ENCODE data around the gene CRMP1. TPM values are rescaled to one million over a fixed set of nuclear protein-coding genes. Genes with fewer than 3 reads are reported as not detected.

CRMP1 gene
- total RNA-seq, 1 donor from 2014 or later, result 1.3 TPM

DNA sequence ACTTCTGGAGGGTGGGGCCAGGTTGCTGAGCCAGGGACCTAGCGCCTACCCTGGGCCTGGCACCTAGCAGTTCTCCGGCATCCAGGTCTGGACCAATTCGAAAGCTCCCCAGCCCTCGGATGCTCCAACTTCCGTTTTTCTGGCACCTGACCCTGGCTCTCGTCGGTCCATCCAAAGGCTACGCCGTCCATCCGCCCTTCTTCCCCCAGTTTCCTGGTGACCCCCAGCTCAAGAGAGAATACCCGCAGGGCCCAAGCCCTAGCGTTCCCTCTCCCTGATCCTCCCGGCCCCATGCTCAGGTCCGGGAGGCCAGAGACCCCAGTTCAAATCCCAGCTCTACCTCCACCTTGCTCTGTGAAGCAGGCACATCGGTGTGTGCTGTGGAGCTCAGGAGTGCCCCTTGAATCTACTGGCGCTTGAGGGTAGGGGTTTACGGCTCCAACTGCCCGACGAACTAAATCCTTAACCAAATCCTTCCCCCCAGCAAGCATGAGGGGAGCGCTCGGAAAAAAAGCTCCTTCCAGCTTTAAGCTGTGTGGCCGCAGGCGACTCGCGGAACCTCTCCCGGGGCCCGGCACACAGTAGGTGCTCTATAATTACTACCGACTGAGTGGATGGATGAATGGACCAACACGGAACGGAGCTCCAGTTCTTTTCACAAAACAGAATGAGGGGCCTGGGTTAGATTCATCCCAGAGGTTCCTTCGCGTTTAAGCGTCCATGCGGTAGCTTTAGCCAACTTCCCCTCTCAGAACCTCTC is 1.1 kb downstream of the CRMP1 start:
- intact Hi-C loops (cut with micrococcal nuclease), result no loop called here
- ATAC-seq, result no peak
- DNase-seq, result no peak

DNA sequence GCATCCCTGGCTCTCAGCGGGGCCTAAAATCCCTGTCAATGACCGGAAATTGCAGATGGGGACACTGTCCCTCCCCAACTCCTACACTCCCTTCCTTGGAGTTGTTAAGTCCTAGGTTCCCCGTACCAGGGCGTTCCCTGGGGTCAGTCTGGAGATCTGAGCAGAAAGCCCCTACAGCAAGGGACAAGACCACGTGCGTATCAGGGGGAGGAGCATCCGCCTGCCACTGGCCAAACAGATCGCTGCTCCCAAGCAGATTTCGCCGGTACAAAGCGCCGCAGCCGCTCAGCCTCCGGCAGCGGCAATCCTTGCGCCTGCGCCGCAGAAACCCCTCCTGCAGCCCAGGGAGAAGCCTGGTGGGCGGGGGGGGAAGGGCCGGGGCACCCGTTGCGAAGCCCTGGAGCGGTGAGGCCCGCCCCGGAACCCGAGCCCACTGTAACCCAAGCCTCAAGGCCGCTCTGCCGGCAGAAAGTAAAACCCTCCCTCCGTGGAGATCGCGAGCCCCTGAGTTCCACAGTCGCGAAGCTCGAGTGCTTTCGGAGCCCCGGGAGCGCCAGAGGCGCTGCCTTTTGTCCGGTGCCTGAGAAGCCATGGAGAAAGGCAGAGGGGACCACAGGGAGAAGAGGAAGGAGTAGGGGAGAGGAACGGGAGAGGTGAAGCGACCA is 2.7 kb downstream of the CRMP1 start:
- intact Hi-C loops (cut with micrococcal nuclease), result no loop called here
- ATAC-seq (peak; percentile 15), DNase-seq (peak; percentile 39)

DNA sequence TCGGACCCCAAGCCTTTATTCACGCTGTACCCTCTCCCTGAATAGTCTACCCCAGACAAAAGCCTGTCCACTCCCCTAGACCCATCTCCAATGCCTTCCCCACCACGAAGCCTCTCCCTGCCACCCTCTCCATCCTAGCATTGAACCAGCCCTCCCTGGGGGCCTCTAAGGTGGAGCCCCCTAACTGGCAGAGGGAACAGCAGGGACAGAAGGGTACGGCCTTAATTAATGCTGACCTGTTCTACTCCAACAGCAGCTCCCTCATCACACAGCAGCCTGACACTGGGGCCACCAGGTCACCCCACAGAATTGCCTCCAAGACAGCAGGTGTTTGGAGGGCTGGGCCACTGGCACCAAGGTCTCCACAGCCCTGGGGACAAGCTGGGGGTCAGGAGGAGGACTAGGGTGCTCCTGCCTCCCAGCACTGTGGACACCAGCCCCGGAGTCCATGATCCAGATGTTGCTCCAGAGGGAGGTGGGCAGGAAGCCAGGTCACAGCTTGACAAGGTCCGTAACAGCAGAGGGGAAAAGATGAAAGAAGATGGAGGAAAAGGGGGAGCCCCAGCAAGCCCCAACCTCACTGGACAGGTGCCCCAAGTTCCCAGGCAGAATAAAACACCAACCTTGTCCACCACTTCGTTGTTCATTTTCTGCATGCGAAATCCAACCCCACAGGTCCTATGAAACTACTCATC is 3.7 kb downstream of the CRMP1 start:
- intact Hi-C loops (cut with micrococcal nuclease), result no loop called here
- DNase-seq, result no peak
- ATAC-seq, result no peak

DNA sequence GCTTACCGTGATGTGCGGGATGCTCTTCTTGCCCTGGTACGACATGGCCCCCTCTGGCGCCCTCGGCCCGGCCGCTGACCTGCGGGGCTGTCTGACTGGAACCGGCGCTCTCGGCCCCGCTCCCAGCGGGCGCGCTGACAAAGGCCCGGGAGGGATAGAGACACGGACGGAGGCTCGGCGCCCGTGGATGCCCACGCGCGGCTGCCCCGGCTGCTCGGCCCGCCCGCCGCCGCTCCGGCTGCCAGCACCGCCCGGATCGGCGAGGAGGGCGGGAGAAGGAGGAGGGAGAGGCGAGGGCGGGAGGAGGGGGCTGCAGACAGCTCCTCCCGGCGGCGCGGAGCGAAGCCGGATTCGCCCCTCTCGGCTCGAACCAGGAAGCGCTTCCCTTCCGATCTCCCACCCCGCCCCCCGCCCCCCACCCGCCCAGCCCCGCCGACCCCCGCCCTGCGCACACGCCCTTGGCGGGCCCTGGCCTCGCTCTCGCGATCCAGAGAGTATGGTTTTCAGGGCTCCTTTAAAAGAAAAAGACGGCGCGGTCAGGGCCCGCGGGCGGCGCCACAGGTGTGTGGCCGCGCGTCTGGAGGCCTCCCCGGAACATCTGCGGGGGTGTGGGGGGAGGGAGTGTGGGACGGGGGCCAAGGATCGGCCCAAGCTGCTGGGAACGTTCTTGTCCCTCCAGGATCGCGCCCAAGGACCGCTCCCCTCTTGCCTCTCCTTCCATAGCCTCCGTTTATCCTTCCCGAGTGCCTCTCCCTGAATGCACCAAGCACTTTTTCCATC is 4.5 kb downstream of the CRMP1 start:
- DNase-seq (peak; percentile 40), ATAC-seq (peak; percentile 57)
- intact Hi-C loops (cut with micrococcal nuclease), result no loop called here

DNA sequence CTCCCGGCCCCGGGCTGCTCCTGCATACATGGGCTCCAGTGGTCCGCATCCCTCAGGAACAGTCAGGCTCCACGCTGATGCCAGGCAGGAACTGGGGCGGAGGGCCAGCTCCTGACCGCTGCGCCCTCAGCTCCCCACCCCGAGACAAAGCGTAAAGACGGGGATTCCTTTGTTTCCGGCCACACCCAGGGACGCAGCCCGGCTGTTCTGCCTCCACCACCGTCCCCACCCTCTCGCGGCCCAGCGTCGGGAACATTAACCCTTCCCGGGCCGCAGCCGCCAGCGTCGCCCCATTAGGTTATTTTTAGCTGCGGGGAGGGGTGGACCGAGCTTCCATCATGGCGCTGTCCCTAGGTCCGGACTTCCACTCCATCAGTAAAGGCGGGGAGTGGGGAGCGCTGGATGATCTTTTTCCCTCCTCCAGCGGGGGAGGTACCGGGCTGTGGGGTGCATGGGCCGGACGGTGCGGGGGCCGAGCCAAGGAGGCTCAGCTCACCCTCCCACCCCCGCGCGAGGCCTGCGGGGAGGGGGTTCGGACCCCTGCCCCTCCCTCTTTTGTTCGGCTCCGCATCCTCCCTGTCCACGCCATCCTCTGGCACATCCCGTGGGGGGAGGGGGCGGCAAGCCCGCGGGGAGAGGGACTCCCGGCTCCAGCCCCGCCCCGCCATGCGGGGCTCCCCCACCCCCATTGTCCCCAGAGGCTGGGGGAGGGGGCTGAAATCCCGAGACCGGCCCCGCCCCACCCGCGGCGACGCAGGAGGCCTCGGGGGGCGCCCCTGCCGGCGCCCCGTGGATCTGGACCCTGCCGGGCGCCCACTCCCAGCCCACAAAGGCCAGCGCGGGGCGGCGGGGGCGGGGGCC is 5.3 kb downstream of the CRMP1 start:
- ATAC-seq (peak; percentile 63), DNase-seq (no peak)
- intact Hi-C loops (cut with micrococcal nuclease), result no loop called here

DNA sequence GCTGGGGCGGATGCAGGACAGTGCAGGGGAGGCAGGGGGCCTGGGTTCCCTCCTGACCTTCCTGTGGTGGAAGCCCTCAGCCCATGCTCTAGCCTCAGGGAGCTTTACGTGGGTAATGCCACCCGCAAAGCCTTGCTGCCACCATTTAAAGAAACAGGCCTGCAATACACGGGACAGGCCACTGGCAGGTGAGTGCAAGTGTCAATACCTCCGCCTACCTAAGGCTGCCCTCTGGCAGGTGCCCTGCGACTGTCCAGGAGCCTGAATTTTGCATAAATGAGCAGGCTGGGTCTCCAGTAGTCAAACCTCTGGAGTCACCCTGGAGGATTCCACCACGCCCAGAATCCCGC is 5.9 kb downstream of the CRMP1 start:
- intact Hi-C loops (cut with micrococcal nuclease), result no loop called here
- ATAC-seq (no peak), DNase-seq (no peak)

DNA sequence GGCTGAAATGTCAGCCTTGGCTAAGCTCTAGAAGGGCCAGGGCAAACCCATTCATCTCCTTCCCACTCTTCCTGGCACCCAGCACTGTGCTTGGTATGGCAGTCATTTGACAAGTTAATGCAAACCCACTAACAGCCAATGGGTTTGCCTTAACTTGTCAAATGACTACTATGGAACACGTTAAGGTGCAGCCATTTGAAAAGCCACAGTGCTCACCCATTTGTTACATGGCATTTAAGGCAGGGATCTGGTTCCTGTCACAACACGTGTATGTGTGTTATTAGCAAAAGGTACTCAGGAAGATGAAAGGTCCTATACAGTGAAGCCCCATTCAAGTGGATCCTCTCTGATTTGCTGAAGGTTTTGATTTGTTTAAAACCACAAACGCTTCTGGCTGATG is 7.2 kb downstream of the CRMP1 start:
- ATAC-seq (no peak), DNase-seq (no peak)
- intact Hi-C loops (cut with micrococcal nuclease), result no loop called here

DNA sequence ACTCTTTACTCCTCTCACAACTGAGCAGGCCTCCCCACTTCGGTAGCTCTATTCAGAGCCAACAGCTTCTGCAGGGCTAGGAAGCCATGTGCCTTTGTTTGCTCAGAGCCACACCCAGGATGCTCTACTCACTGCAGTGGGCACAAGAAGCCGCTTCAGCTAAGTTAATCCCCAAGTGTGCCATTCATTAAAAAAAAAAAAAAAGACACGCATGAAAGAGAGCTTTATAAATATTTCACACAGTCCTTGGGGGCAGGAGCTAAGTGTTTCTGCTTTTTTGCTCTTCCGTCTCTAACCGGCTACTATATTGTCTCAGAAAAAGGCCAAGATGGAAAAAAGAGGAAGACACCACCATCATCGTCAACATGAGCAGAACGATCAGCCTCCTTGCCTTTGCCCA is 8.1 kb downstream of the CRMP1 start:
- ATAC-seq, result no peak
- intact Hi-C loops (cut with micrococcal nuclease), result no loop called here
- no peak for DNase-seq

DNA sequence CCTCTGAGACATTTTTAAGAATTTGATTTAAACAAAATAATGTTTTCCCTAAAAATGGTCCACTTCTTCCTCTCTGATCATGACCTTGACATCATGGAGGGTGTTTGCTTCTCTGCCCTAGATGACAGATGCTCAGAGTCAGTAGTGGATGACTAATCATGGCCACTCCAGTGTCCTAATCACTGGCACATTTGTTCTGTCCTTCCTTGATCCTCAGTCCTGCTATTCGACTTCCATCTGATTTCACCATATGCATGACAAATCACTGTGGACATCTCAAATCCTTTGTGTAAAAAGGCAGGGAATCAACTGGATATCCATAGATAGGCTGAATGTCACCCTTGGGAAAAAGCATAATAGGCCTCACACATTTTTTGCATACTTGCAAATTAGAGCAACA is 9.0 kb downstream of the CRMP1 start:
- intact Hi-C loops (cut with micrococcal nuclease), result no loop called here
- DNase-seq (no peak), ATAC-seq (no peak)

DNA sequence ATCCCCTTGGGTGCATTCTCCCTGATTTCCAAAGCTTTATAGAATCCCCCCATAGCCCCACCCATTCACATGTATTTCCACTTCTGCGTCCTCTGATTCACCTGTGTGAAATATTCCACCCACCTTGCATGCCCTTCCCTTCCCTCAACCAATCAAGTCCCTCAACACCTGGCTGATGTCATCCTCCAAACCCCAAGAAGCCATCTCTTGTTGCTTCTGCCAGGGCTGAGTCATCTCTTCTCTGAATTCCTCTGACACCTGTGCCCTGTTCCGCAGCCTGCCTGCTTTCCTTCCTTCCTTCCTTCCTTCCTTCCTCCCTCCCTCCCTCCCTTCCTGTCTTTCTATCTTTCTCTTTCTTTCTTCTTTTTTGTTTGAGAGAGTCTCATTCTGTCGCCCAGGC is 9.9 kb downstream of the CRMP1 start:
- DNase-seq, result no peak
- ATAC-seq, result no peak
- intact Hi-C loops (cut with micrococcal nuclease), result no loop called here

DNA sequence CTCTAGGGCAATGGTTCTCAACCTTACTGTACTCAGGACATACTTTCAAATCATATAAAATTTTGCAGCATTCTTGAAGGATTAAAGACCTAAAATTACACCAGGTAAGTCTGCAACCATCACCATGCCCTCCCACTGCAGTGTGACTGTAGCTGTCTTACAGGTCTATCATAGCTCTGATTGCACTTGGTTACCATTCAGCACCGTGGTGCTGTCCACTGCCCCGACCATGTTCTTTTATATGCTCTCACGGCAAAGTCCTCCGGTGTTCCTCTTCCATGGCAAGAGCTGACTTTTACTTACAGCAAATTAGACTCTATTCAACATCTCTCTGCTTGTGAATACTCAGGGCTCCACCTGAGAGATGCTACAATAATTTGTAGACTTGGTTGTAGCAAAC is 11.5 kb downstream of the CRMP1 start:
- intact Hi-C loops (cut with micrococcal nuclease), result no loop called here
- no peak for DNase-seq
- no peak for ATAC-seq

DNA sequence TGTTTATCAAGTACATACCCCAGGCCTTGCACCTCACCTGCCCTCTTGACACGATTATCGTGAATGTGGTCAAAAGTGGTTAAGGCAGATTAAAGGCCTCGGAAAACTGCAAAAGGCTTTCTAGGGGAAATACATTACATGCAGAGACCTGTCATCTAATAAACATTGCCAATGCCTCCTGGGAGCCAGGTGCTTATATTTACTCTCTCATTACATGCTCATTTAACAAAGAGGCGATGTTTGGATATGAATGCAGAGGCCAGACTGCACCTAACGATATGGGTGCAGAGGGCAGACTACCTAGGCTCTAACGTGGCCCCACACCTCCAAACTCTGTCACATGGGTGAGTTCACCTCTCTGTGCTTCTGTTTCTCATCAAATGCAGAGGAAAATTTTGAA is 14.5 kb downstream of the CRMP1 start:
- intact Hi-C loops (cut with micrococcal nuclease), result no loop called here
- no peak for ATAC-seq
- no peak for DNase-seq

DNA sequence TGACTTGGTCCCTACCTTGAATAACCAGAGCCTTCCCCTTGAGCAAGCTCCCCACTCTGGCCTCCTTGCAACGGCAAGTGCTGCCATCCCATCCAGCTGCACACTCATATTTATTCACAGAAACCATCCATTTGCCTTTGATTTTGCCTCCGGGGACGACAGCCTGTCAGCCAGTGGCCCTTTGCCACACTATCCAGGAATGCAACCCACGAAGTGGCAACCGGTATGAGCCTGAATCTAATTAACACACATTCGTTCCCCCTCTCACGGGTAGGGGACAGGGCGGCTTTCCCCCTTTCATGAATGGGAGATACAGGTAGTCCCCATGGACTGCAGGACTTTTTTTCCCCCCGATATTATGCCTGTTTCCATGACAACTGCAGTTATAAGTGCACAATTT is 15.5 kb downstream of the CRMP1 start:
- intact Hi-C loops (cut with micrococcal nuclease), result no loop called here
- ATAC-seq, result no peak

DNA sequence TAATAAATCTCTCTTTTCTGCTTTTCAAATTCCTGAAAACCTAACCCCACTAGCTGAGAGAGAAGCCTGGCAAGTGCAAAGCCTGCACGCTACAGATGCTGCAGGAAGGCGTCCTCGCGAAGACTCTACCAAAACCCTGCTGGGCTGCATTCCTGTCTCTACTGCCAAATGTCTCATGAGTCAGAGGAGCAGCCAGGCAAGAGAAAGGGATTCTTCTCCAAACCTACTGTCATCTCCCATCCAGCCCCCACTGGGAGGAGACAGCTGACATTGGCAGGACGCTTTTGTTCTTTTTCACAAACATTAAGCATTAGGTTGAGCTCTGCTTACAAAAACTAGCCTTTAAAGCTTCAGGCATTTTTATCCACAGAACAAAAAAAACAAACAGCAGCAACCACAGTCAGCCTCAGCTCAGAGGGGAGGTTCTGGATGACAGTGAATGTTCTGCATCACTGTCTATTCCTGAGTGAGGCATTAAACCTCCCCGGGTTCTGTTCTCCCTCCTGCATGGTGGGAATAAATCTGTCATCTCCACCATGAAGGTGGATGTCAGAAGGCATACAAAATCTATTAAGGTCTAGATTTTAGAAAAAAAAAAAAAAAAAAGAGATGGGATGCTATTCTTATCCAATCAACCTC is 18.0 kb downstream of the CRMP1 start:
- DNase-seq (no peak), ATAC-seq (no peak)
- intact Hi-C loops (cut with micrococcal nuclease), result no loop called here

More for the DNA sequence above, 15.5 kb downstream of the CRMP1 start:
- no peak for DNase-seq

DNA sequence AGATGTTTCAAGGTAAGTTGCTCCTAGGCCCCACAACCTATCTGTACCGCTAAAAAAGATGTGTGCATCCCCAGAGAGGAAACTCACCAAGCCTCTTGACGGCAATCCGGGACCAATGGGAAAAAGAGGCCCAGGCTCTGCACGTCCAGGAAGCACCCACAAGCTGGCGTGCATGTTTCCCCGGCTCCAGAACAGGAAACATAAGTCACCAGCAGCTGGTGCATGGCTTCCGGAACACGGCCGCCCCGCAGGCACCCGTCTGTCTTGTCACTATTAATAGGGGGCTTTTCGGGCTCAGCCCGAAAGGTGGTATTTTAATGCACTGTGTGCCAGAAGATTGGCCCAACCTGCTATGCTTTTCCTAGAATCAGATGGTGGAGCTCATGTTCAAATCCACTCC is 22.2 kb downstream of the CRMP1 start:
- ATAC-seq, result no peak
- DNase-seq, result no peak
- intact Hi-C loops (cut with micrococcal nuclease), result no loop called here

DNA sequence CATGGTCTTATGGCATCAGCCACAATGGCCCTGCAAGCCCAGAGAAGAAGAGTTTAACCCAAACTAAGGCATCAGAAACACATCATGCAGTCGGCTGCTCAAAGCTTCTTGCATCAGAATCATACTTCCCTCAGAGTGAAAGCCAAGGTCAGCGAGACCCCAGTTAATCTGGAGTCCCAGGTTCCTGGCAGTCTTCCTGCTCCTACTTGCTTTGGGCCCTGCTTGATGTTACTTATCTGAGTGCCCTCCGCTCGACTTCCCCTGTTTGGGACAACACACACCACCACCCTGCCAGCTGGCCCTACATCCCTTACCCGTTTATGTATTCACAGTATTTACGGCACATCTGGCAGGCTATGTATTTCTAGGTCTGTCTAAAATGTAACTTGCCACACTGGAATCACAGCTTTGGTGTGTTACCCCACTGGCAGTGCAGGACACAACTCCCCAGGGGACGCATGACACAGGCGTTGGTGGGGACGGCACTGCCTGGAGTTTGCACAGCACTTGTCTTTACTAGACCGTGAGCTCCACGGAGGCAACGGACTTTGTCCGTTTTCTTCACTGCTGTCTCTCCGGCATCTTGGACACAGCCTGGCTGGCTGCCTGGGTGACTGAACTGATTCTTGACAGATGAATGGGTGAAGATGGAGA is 22.8 kb downstream of the CRMP1 start:
- intact Hi-C loops (cut with micrococcal nuclease), result no loop called here
- ATAC-seq (no peak), DNase-seq (no peak)

DNA sequence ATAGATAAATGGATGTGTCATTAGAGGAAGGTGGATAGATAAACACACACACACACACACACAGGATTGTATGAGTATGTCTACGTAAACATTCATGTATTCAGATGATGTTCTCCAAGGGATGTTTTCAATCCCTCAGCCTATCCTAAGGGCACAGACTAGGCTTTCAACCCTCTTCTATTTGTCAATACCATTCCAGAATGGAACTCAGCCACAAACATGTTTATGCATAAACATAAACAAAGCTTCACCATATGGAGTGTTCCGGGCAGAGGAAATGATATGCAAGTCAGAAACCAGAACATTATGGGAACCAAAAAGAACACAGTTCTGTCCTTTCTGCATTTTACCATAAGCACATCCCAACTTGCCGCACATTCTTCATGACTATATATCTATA is 25.0 kb downstream of the CRMP1 start:
- intact Hi-C loops (cut with micrococcal nuclease), result no loop called here
- no peak for ATAC-seq
- no peak for DNase-seq
